C4-2B (cell line): ENCODE results near the gene NME2.

Experiments used
- ZFX ChIP-seq: fragments of 450-650 bp; IDR thresholded peaks from 2 replicates; pipeline ENCODE4 v1.6.1; 2017
- TF ChIP-seq, protein P1 (sequence below): fragments of 450-650 bp; conservative IDR thresholded peaks from 2 replicates; pipeline ENCODE4 v1.5.1; 2017; ENCODE audit warnings: mild to moderate bottlenecking

DNA sequence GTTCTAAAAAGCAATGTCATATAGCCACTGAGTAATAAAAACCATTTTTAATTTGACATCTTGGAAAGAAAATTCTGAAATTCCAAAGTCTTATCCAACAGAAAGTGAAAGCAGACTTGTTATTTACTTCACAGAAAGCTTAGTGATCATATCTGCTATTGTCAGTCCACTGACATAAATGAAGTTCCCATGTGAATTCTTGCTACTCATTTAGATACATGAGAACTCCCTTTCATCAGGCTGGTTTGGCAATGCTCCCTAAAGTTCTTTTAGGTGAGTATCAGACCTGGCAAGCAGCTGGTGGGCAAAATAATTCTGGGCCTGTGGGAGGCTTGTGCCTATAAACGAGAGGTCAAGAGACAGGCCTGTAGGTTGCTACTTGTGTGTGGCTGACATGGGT is 23.4 kb downstream of the NME2 start:
- TF ChIP-seq, protein P1, sequence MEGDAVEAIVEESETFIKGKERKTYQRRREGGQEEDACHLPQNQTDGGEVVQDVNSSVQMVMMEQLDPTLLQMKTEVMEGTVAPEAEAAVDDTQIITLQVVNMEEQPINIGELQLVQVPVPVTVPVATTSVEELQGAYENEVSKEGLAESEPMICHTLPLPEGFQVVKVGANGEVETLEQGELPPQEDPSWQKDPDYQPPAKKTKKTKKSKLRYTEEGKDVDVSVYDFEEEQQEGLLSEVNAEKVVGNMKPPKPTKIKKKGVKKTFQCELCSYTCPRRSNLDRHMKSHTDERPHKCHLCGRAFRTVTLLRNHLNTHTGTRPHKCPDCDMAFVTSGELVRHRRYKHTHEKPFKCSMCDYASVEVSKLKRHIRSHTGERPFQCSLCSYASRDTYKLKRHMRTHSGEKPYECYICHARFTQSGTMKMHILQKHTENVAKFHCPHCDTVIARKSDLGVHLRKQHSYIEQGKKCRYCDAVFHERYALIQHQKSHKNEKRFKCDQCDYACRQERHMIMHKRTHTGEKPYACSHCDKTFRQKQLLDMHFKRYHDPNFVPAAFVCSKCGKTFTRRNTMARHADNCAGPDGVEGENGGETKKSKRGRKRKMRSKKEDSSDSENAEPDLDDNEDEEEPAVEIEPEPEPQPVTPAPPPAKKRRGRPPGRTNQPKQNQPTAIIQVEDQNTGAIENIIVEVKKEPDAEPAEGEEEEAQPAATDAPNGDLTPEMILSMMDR = no peak
- TF ChIP-seq ZFX = no peak
